ENCODE measurements around the gene C2orf76. TPM values are rescaled to one million over a fixed set of nuclear protein-coding genes. Genes with fewer than 3 reads are reported as not detected.

The C2orf76 gene
- total RNA-seq, 1 donor from 2014 or later = not detected

DNA sequence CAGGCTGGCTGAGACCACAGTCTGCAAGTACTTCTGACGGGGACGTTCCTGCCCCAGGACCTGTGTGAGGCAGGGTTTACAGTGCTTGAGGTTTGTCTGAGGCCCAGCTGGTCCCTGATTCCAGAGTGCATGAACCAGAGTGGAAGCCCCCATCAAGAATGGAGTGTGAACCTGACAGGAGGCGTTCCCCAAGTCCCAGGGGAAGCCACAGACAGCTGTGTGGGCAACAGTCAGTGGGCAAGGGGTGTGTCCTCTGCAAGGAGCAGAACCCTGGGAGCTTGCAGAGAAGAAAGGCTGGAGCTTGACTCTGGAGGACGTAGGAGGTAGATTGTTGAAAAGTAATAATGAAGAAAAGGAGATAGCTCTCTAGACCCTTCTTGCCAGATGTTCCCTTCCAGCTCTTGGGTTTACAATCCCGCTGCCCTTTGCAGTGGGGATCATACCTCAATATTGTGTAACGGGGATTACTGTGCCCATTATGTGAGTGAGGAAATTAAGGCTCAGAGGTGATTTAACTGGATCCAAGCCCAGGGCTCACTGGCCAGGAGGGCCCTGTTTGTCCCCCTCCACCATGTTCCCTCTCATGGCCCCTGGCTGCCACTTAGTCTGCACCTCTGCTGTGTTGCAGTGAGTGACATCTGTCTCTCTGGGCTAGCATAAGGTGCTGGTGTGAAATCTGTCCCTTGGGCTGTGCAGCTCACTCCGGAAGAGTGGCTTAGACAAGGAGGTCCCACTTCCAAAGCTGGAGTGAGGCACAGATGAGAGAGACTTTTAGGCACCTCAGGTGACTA lies 6.3 kb upstream of the C2orf76 start:
- DNase-seq (ENCODE audit: low spot score in 2 of 2) = peak in 1 of 2 donors; percentile 41
- H3K9me3 ChIP-seq = peaks cover 0 to 9% of the 10 kb centered on the region in 2 donors
- H3K27me3 ChIP-seq = no peaks in the 10 kb centered on the region
- TF ChIP-seq, protein P1, sequence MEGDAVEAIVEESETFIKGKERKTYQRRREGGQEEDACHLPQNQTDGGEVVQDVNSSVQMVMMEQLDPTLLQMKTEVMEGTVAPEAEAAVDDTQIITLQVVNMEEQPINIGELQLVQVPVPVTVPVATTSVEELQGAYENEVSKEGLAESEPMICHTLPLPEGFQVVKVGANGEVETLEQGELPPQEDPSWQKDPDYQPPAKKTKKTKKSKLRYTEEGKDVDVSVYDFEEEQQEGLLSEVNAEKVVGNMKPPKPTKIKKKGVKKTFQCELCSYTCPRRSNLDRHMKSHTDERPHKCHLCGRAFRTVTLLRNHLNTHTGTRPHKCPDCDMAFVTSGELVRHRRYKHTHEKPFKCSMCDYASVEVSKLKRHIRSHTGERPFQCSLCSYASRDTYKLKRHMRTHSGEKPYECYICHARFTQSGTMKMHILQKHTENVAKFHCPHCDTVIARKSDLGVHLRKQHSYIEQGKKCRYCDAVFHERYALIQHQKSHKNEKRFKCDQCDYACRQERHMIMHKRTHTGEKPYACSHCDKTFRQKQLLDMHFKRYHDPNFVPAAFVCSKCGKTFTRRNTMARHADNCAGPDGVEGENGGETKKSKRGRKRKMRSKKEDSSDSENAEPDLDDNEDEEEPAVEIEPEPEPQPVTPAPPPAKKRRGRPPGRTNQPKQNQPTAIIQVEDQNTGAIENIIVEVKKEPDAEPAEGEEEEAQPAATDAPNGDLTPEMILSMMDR (IDR thresholded peaks at IDR 0.05) = no peak
- intact Hi-C loops (cut with DNase I) = no loop called here
- H3K36me3 ChIP-seq = peaks cover 50 to 54% of the 10 kb centered on the region in 2 donors
- no peak overlapping the region for H3K4me3 ChIP-seq
- no peak overlapping the region for H3K27ac ChIP-seq
- peaks cover 4% of the 10 kb centered on the region in 2 donors for H3K4me1 ChIP-seq

DNA sequence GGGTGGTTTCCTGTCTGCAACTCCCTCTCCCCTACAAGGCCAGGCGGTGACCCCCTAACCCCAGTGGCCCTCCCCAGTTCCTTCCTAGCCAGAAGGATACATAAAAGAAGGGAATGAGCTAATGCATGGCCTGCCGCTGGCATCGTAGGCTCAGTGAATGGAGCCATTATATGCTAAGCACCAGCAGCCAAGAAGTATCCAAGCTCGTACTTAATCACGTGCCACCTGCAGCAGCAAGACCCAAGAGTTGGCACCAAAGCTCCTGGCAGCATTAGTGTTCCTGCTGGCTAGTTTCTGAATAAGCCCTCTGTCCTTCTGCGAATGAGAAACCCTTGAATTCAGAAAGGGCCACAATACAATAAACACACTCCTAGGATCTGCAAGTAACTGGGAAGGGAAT lies 4.5 kb upstream of the C2orf76 start:
- intact Hi-C loops (cut with DNase I) = no loop called here
- no peak for DNase-seq (ENCODE audit: low spot score in 2 of 2)
- TF ChIP-seq, protein P1 (IDR thresholded peaks at IDR 0.05) = no peak

DNA sequence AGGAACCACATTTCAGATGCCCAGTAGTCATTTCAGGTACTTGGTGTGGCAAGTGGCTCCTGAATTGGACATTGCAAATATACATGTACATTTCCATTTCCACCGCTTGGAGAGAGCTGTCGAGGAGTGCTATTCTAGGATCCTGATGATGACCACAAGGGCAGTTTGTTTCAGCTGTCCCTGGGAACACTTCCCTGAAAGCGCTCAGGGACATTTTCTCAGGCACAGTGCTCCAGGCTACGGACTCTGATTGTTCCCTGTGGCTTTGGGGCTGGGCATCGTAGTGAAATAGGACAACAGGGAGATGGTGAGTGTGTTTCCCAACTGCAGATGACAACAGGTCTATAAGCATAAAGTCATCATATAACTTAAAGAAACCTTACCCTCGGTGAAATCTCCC lies 3.2 kb upstream of the C2orf76 start:
- peaks cover 0 to 9% of the 10 kb centered on the region in 2 donors for H3K9me3 ChIP-seq
- peaks cover 5 to 18% of the 10 kb centered on the region in 2 donors for H3K4me1 ChIP-seq
- intact Hi-C loops (cut with DNase I) = loop anchor here (5.0 to 10.0 kb wide), 5 partner anchors 148 to 1105 kb away; partner anchors contain the start of genes RALB, STEAP3, TMEM177 and TMEM185B
- H3K36me3 ChIP-seq = peaks cover 50 to 54% of the 10 kb centered on the region in 2 donors
- H3K27me3 ChIP-seq = no peaks in the 10 kb centered on the region
- no peak for DNase-seq (ENCODE audit: low spot score in 2 of 2)
- H3K27ac ChIP-seq = no peak overlapping the region
- no peak overlapping the region for H3K4me3 ChIP-seq
- TF ChIP-seq, protein P1 (IDR thresholded peaks at IDR 0.05) = no peak

More for the DNA sequence above, 4.5 kb upstream of the C2orf76 start:
- no peaks in the 10 kb centered on the region for H3K27me3 ChIP-seq
- no peak overlapping the region for H3K27ac ChIP-seq
- H3K9me3 ChIP-seq = peaks cover 0 to 9% of the 10 kb centered on the region in 2 donors
- H3K4me1 ChIP-seq = peaks cover 5 to 8% of the 10 kb centered on the region in 2 donors
- H3K36me3 ChIP-seq = peaks cover 50 to 54% of the 10 kb centered on the region in 2 donors
- no peak overlapping the region for H3K4me3 ChIP-seq

GRCh38 chr2:119367472-119368099 lies 952 bp upstream of the C2orf76 start:
- peak overlapping the region; percentile 80 to 84 for H3K27ac ChIP-seq

GRCh38 chr2:119366161-119366648 lies 429 bp downstream of the C2orf76 start:
- H3K4me3 ChIP-seq = peak overlapping the region; percentile 75 to 80
- peaks cover 5 to 18% of the 10 kb centered on the region in 2 donors for H3K4me1 ChIP-seq
- peaks cover 21 to 23% of the 10 kb centered on the region in 2 donors for H3K36me3 ChIP-seq
- H3K27ac ChIP-seq = peak overlapping the region; percentile 80 to 84
- TF ChIP-seq, protein P1 (IDR thresholded peaks at IDR 0.05) = no peak
- H3K27me3 ChIP-seq = no peaks in the 10 kb centered on the region
- intact Hi-C loops (cut with DNase I) = loop anchor here (2.0 to 10.0 kb wide), 12 partner anchors 67 to 1551 kb away; partner anchors contain the start of genes CFAP221, DDX18, EPB41L5 and INSIG2
- no peaks in the 10 kb centered on the region for H3K9me3 ChIP-seq
- no peak for DNase-seq (ENCODE audit: low spot score in 2 of 2)

More at GRCh38 chr2:119367472-119368099, 952 bp upstream of the C2orf76 start:
- H3K9me3 ChIP-seq = no peaks in the 10 kb centered on the region
- intact Hi-C loops (cut with DNase I) = loop anchor here (2.0 to 10.0 kb wide), 12 partner anchors 65 to 1553 kb away; partner anchors contain the start of genes CFAP221, DDX18, EPB41L5 and INSIG2
- peaks cover 35 to 37% of the 10 kb centered on the region in 2 donors for H3K36me3 ChIP-seq
- TF ChIP-seq, protein P1 (IDR thresholded peaks at IDR 0.05) = no peak
- H3K4me3 ChIP-seq = peak overlapping the region; percentile 75 to 80
- H3K27me3 ChIP-seq = no peaks in the 10 kb centered on the region
- DNase-seq (ENCODE audit: low spot score in 2 of 2) = peak in 1 of 2 donors; percentile 71
- peaks cover 5 to 18% of the 10 kb centered on the region in 2 donors for H3K4me1 ChIP-seq
